GM12891 (cell line): ENCODE measurements around the gene MYCBP2.

Source experiments
- POLR2A ChIP-seq: IDR thresholded peaks from 2 replicates; pipeline ENCODE4 v1.6.1; 2011; ENCODE audit warnings: low read depth, low read length, control low read depth
- POLR2AphosphoS5 ChIP-seq: IDR thresholded peaks from 2 replicates; pipeline ENCODE4 v1.6.1; 2011; ENCODE audit warnings: low read depth, low read length, control low read depth
- SPI1 ChIP-seq: IDR thresholded peaks from 2 replicates; pipeline ENCODE4 v1.6.1; 2011; ENCODE audit warnings: low read depth, low read length, control low read depth
- TAF1 ChIP-seq: IDR thresholded peaks from 2 replicates; pipeline ENCODE4 v1.6.1; 2011; ENCODE audit warnings: low read depth, low read length, control low read depth

GRCh38 chr13:77177646-77178045 lies 149.2 kb downstream of the MYCBP2 start:
- no peak for TF ChIP-seq POLR2A
- TF ChIP-seq TAF1 = no peak
- TF ChIP-seq POLR2AphosphoS5 = no peak
- no peak for TF ChIP-seq SPI1
